SW480 (cell line): Measurements from ENCODE around the gene TRIM49B.
"Not testable (repeated sequence)": the region's sequence is repeated elsewhere in the genome, so short reads cannot be mapped to it uniquely, and the experiment has no call there.

Source experiments
- DNase-seq: peaks from one replicate; pipeline ENCODE4 v3.0.0-alpha.2; 2016; ENCODE audit warnings: low spot score

Gene TRIM49B

GRCh38 chr11:49028523-49028922 is at the start of gene TRIM49B:
Gene TRIM49B, plus strand, starts transcription at chr11:49028823. Its CDS starts 2,777 bp downstream, at chr11:49031600.
- not testable (repeated sequence) for DNase-seq

GRCh38 chr11:48983785-48984184 is 44.8 kb upstream of the TRIM49B start, which contains the start of gene TRIM51G:
Gene TRIM51G, minus strand, starts transcription at chr11:48983885. Its CDS starts 2,190 bp downstream, at chr11:48981695.
- DNase-seq, result not testable (repeated sequence)

- not testable (repeated sequence) for DNase-seq
Observed at GRCh38 chr11:49048229-49048628, 19.6 kb downstream of the TRIM49B start.

- not testable (repeated sequence) for DNase-seq
Observed at GRCh38 chr11:49049821-49050220, 21.2 kb downstream of the TRIM49B start.

- not testable (repeated sequence) for DNase-seq
Observed at GRCh38 chr11:49059012-49059411, 30.4 kb downstream of the TRIM49B start, which contains the start of gene TRIM64C. Gene TRIM64C, minus strand, starts transcription at chr11:49059112. Its CDS starts 0 bp downstream, at chr11:49059112.

- DNase-seq, result not testable (repeated sequence)
Observed at GRCh38 chr11:49069897-49070296, 41.3 kb downstream of the TRIM49B start.
